ENCODE results near the gene RPA1.

- TF ChIP-seq ZNF792 (tag by site-specific recombination; IDR thresholded peaks at IDR 0.05) (no peak), ZNF639 (tag by site-specific recombination; IDR thresholded peaks at IDR 0.05) (no peak), ZEB2 (tag by site-specific recombination; IDR thresholded peaks at IDR 0.05) (no peak), CTCF (tag by site-specific recombination; IDR thresholded peaks at IDR 0.05) (no peak), MYNN (tag by site-specific recombination; IDR thresholded peaks at IDR 0.05; ENCODE audit: borderline replicate concordance) (no peak), REST (tag by site-specific recombination; IDR thresholded peaks at IDR 0.05) (no peak), ATF2 (tag by site-specific recombination; IDR thresholded peaks at IDR 0.05; ENCODE audit: low read depth) (no peak), ZBTB1 (tag by site-specific recombination; IDR thresholded peaks at IDR 0.05) (no peak), ZNF398 (tag by site-specific recombination; IDR thresholded peaks at IDR 0.05) (no peak), ZNF133 (tag by site-specific recombination; IDR thresholded peaks at IDR 0.05) (no peak), ZNF362 (tag by site-specific recombination; IDR thresholded peaks at IDR 0.05) (no peak), ZNF324 (tag by site-specific recombination; IDR thresholded peaks at IDR 0.05) (no peak), TRIM28 (IDR thresholded peaks at IDR 0.05; ENCODE audit: borderline replicate concordance, low read length) (no peak), ZNF670 (tag by site-specific recombination; IDR thresholded peaks at IDR 0.05; ENCODE audit: low read depth) (no peak)
These were observed 86.5 kb downstream of the RPA1 start for GRCh38 chr17:1916316-1916715.

All from HEK293 (cell line).